Astrocyte of the cerebellum (primary cell): ENCODE data around the gene IMP4.

Source experiments
- DNase-seq: peaks from one replicate; pipeline ENCODE4 v3.0.0-alpha.2; 2011; ENCODE audit warnings: low read depth
- H3K4me3 ChIP-seq: 2 replicates; pipeline ENCODE4 v1.5.1; 2011; ENCODE audit warnings: mild to moderate bottlenecking, low read depth, low read length, moderate library complexity
- in situ Hi-C: cut with HindIII; loops from 2 replicates; pipeline ENCODE4 v1.10.0; 2017; ENCODE audit warnings: low sequenced_read_pairs
- TF ChIP-seq, protein P1 (sequence below): IDR thresholded peaks from 2 replicates; pipeline ENCODE4 v1.5.1; 2012; ENCODE audit warnings: low read length, low read depth, moderate library complexity, mild to moderate bottlenecking; ENCODE audit errors: missing control alignments

The IMP4 gene

DNA sequence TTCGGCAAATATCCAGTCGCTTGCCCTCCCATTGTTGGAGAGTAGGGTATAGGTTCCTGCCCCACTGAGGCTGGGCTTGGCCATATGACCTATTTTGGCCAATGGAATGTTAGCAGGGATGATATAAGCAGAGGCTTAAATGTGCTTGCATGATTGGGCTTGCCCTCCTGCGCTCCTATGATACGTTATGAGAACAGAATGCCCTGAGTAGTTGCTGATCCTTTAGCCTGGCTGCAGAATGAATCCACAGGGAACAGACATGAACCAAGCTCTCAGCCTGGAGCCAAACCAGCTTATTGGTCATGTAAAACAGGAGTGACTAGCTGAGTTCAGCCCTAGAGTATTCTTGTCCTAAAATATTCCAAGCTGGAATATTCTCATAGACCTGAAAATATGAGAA, 34.8 kb upstream of the IMP4 start:
- in situ Hi-C loops = no loop called here
- TF ChIP-seq, protein P1, sequence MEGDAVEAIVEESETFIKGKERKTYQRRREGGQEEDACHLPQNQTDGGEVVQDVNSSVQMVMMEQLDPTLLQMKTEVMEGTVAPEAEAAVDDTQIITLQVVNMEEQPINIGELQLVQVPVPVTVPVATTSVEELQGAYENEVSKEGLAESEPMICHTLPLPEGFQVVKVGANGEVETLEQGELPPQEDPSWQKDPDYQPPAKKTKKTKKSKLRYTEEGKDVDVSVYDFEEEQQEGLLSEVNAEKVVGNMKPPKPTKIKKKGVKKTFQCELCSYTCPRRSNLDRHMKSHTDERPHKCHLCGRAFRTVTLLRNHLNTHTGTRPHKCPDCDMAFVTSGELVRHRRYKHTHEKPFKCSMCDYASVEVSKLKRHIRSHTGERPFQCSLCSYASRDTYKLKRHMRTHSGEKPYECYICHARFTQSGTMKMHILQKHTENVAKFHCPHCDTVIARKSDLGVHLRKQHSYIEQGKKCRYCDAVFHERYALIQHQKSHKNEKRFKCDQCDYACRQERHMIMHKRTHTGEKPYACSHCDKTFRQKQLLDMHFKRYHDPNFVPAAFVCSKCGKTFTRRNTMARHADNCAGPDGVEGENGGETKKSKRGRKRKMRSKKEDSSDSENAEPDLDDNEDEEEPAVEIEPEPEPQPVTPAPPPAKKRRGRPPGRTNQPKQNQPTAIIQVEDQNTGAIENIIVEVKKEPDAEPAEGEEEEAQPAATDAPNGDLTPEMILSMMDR = no peak
- no peak overlapping the region for H3K4me3 ChIP-seq
- DNase-seq = no peak

GRCh38 chr2:130310881-130311280, 31.8 kb upstream of the IMP4 start:
- DNase-seq = no peak
- in situ Hi-C loops = no loop called here
- TF ChIP-seq, protein P1 = no peak
- H3K4me3 ChIP-seq = no peak overlapping the region

DNA sequence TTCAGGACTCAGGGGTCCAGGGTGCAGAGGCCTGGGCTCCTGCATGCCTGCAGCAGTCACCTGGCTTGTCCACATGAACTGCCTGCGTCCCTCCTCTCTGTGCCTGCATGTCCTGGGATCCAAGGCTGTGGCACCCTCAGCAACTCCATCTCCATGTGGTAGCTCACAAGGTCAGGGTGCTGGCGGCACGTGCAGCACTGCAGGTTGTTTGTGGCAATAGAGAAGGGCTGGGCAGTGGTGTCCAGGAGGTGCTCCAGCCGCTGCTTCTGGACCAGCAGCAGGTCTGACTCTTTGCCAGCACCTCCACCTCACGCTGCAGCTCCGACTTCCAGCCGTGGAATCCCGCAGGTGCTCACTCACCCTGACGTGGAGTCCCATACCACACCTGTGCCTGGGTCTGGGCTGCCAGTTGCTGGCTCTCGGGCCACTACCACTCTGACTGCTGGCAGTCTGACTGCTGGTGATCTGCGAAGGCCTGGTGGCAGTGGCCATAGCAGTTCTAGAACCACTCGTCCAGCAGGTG, 28.8 kb upstream of the IMP4 start:
- in situ Hi-C loops = no loop called here
- TF ChIP-seq, protein P1 = no peak
- H3K4me3 ChIP-seq = no peak overlapping the region
- no peak for DNase-seq

GRCh38 chr2:130314377-130314776, 28.3 kb upstream of the IMP4 start:
- DNase-seq = no peak
- TF ChIP-seq, protein P1 = no peak
- in situ Hi-C loops = no loop called here
- no peak overlapping the region for H3K4me3 ChIP-seq

DNA sequence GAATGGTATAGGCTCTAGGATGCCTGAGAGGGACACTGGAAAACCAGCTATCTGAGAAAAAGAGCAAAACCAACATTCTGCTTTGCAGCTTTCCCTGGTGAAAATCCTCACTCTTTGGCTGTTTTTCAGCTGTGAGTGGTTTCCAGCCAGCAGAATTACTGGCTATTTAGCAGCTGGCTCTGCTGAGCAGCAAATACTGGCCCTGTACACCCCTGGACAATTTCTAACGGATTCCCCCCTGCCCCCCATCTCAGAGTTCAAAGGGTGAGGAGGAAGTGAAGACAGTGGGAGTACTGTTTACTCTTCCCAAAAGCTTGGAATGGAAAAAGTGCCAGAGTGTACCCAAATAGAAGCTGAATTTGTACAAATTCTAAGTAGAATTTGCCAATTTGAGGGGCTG, 26.1 kb upstream of the IMP4 start:
- no peak for DNase-seq
- TF ChIP-seq, protein P1 = no peak
- in situ Hi-C loops = no loop called here
- H3K4me3 ChIP-seq = no peak overlapping the region

DNA sequence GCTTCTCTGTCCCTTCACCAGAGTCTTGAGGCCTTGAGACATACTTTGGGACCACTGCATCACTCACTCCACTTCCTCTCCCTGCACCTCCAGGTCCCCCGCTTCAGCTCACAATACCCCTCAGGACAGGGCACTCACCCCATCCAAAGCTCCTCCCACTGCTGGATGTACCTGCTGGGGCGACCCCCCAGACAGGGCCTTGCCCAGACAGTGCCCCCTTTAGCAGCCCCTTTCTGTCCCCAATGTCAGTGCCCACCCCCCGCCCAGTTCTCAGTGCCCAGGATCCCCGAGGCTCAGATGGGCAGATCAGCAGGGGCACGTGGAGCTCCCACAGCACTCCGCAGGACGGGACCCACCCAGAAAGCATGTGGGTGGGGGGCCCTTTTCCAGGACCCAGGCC, 23.8 kb upstream of the IMP4 start:
- TF ChIP-seq, protein P1 = no peak
- in situ Hi-C loops = no loop called here
- H3K4me3 ChIP-seq = no peak overlapping the region

GRCh38 chr2:130319536-130319935, 23.2 kb upstream of the IMP4 start:
- no peak overlapping the region for H3K4me3 ChIP-seq
- DNase-seq = no peak
- TF ChIP-seq, protein P1 = no peak
- in situ Hi-C loops = no loop called here

More for the DNA sequence above, 23.8 kb upstream of the IMP4 start:
- no peak for DNase-seq
